Cardiac fibroblast (primary cell): ENCODE data around the gene MASP2.
"Not testable (repeated sequence)": the region's sequence is repeated elsewhere in the genome, so short reads cannot be mapped to it uniquely, and the experiment has no call there.

Source experiments
- DNase-seq, 2 donors: peaks; one replicate each; pipeline versions ENCODE4 v3.0.0 to v3.0.0-alpha.2; 2010; ENCODE audit warnings: low read depth in 2 of 2
- H3K4me3 ChIP-seq, 2 donors: replicated peaks in 1 of 2; 1 replicate in 1 of 2; 2 replicates in 1 of 2; pipeline ENCODE4 v1.5.1; 2011; ENCODE audit warnings: low read depth in 2 of 2, low read length in 2 of 2, mild to moderate bottlenecking in 2 of 2, moderate library complexity in 1 of 2
- CTCF ChIP-seq: IDR thresholded peaks from one replicate; pipeline ENCODE4 v1.5.1; 2011; ENCODE audit warnings: low read depth, mild to moderate bottlenecking, low read length, inconsistent platforms

Gene MASP2

GRCh38 chr1:11052839-11053757, 6.1 kb upstream of the MASP2 start:
- no peak overlapping the region for H3K4me3 ChIP-seq
- DNase-seq, result no peak
- TF ChIP-seq CTCF, result no peak

- TF ChIP-seq CTCF, result no peak
- no peak for DNase-seq
- no peak overlapping the region for H3K4me3 ChIP-seq
Observed at GRCh38 chr1:11051781-11052511, 4.9 kb upstream of the MASP2 start.

GRCh38 chr1:11051121-11051520, 4.1 kb upstream of the MASP2 start:
- not testable (repeated sequence) for DNase-seq, H3K4me3 ChIP-seq

- no peak for TF ChIP-seq CTCF
- no peak overlapping the region for H3K4me3 ChIP-seq
- no peak for DNase-seq
Observed at GRCh38 chr1:11046270-11046566, 821 bp downstream of the MASP2 start.

- no peak for TF ChIP-seq CTCF
- DNase-seq, result no peak
- H3K4me3 ChIP-seq, result no peak overlapping the region
Observed at GRCh38 chr1:11045428-11046269, 1.4 kb downstream of the MASP2 start.

- H3K4me3 ChIP-seq, result no peak overlapping the region
- no peak for TF ChIP-seq CTCF
- DNase-seq, result no peak
Observed at GRCh38 chr1:11044849-11045427, 2.1 kb downstream of the MASP2 start.
